Bronchial epithelial cell (primary cell): ENCODE measurements around the gene ADGRL2. TPM values are rescaled to one million over a fixed set of nuclear protein-coding genes. Genes with fewer than 3 reads are reported as not detected.

Experiments used
- DNase-seq: peaks from one replicate; pipeline ENCODE4 v3.0.0-alpha.2; 2010; ENCODE audit warnings: low read depth
- FAIRE-seq: peaks from 2 replicates; lab custom pipeline; 2011; peaks lifted over from hg19 to GRCh38; lab: Jason Lieb, UNC
- H3K27me3 ChIP-seq: 2 replicates; pipeline ENCODE4 v1.5.1; 2011; ENCODE audit warnings: low read length; ENCODE audit not compliant: control insufficient read depth, insufficient read depth
- H3K36me3 ChIP-seq: 2 replicates; pipeline ENCODE4 v1.5.1; 2011; ENCODE audit warnings: low read length; ENCODE audit not compliant: control insufficient read depth, insufficient read depth
- H3K4me3 ChIP-seq: 2 replicates; pipeline ENCODE4 v1.5.1; 2011; ENCODE audit warnings: mild to moderate bottlenecking, low read depth, low read length, control low read depth
- CTCF ChIP-seq: IDR thresholded peaks from 2 replicates; pipeline ENCODE4 v1.5.1; 2011; ENCODE audit warnings: mild to moderate bottlenecking, moderate library complexity, low read length, control low read depth, inconsistent platforms; ENCODE audit not compliant: insufficient read depth, severe bottlenecking
- total RNA-seq: library from RNA; depleted of rRNA; stranded (reverse); fragments of >200 nt; gene quantifications from 2 replicates; pipeline ENCODE4 v1.2.1, GENCODE V29; 2014

Gene ADGRL2
- total RNA-seq, 1 donor from 2014 or later, result 35.3 TPM

DNA sequence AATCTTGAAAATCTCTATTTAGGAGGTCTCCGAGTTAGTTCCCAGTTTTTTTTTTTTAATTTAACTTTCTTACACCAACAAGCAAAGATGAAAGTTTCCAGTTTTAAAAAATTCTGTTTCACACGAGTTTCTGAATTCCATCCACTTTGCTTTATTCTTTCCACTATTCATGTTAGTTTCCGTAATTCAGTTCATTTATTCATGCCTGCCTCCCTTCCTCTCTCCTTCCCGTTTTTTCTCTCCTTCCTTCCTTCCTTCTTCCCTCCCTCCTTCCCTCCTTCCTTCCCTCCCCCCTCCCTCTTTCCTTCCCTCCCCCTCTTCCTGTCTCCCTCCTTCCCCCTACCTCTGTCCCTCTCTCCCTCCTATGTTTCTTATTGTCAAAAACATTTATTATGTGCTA is 22.3 kb downstream of the ADGRL2 start:
- DNase-seq, result no peak
- FAIRE-seq, result no peak

GRCh38 chr1:81824759-81825158 is 24.0 kb downstream of the ADGRL2 start:
- TF ChIP-seq CTCF, result no peak
- DNase-seq (no peak), FAIRE-seq (no peak)
- no peak overlapping the region for H3K4me3 ChIP-seq
- H3K27me3 ChIP-seq, result no peaks in the 10 kb centered on the region
- no peaks in the 10 kb centered on the region for H3K36me3 ChIP-seq

More for the DNA sequence above, 22.3 kb downstream of the ADGRL2 start:
- Histone ChIP-seq H3K36me3 (no peaks in the 10 kb centered on the region), H3K27me3 (no peaks in the 10 kb centered on the region), H3K4me3 (no peak overlapping the region)
- TF ChIP-seq CTCF, result no peak

GRCh38 chr1:81827942-81828341 is 27.2 kb downstream of the ADGRL2 start:
- FAIRE-seq (no peak), DNase-seq (no peak)
- Histone ChIP-seq H3K36me3 (no peaks in the 10 kb centered on the region), H3K4me3 (no peak overlapping the region), H3K27me3 (no peaks in the 10 kb centered on the region)
- TF ChIP-seq CTCF, result no peak

DNA sequence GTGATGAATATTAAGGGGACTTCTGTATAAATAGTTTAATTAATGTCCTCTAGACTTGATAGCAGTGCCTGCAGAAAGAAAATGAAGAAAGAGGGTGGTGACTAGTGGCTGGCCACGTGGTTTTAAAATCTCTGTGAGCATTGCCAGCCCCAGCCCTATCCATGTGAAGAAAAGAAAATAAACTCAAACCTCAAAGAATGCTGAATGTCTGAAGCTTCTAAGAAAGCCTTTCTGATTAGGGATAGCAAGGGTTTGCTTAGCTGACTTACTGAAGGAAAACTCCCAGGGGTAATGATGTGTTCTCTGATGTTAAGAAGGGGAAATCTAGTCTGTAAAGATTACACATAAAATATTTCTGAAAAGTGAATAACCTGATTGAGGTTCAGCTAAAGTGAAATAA is 31.8 kb downstream of the ADGRL2 start:
- H3K27me3 ChIP-seq, result no peaks in the 10 kb centered on the region
- FAIRE-seq (no peak), DNase-seq (no peak)
- no peak for TF ChIP-seq CTCF
- H3K36me3 ChIP-seq, result no peaks in the 10 kb centered on the region
- no peak overlapping the region for H3K4me3 ChIP-seq

DNA sequence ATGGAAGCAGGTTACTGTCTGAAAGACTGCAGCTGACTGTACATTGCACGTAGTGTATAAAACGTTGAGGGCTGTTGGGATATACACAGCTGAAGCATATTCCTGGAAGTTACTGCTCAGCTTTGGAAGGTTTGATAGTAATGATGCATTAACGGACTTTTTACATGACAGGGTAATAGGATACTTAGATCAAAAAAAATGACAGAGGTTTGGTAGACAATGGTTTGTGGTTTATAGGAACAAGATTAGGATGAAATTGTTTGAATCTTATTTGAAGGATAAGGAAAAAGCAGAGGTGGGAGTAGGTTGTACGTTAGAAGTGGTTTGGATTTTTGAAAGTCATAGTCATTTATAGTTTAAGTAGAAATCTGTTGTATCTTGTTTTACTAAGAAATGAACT is 33.0 kb downstream of the ADGRL2 start:
- FAIRE-seq (no peak), DNase-seq (peak; percentile 13)
- Histone ChIP-seq H3K4me3 (no peak overlapping the region), H3K27me3 (no peaks in the 10 kb centered on the region), H3K36me3 (no peaks in the 10 kb centered on the region)
- no peak for TF ChIP-seq CTCF

- Histone ChIP-seq H3K27me3 (no peaks in the 10 kb centered on the region), H3K36me3 (no peaks in the 10 kb centered on the region), H3K4me3 (no peak overlapping the region)
- no peak for FAIRE-seq
- no peak for DNase-seq
- no peak for TF ChIP-seq CTCF
These were observed 33.5 kb downstream of the ADGRL2 start for GRCh38 chr1:81834268-81834667.
